HG03460 (cell line): Measurements from ENCODE around the gene CYRIA.

Experiments used
- ATAC-seq: cut with Tn5 transposase; IDR thresholded peaks from one replicate; pipeline ENCODE4 v1.9.1; 2021; ENCODE audit not compliant: unreplicated experiment

The CYRIA gene

GRCh38 chr2:16652296-16653082 lies 13.1 kb downstream of the CYRIA start:
- ATAC-seq, result no peak

GRCh38 chr2:16650287-16651249 lies 15.1 kb downstream of the CYRIA start:
- ATAC-seq, result no peak

GRCh38 chr2:16649353-16650286 lies 16.0 kb downstream of the CYRIA start:
- no peak for ATAC-seq

GRCh38 chr2:16647992-16648617 lies 17.5 kb downstream of the CYRIA start:
- no peak for ATAC-seq

- no peak for ATAC-seq
Measured at GRCh38 chr2:16645775-16646559, 19.7 kb downstream of the CYRIA start.

- no peak for ATAC-seq
Measured at GRCh38 chr2:16645088-16645487, 20.5 kb downstream of the CYRIA start.

- no peak for ATAC-seq
Measured at GRCh38 chr2:16644221-16644925, 21.3 kb downstream of the CYRIA start.

- ATAC-seq, result no peak
Measured at GRCh38 chr2:16643099-16643498, 22.5 kb downstream of the CYRIA start.

- no peak for ATAC-seq
Measured at GRCh38 chr2:16642088-16642487, 23.5 kb downstream of the CYRIA start.

GRCh38 chr2:16641509-16641908 lies 24.1 kb downstream of the CYRIA start:
- no peak for ATAC-seq

- ATAC-seq, result no peak
Measured at GRCh38 chr2:16640867-16641266, 24.8 kb downstream of the CYRIA start.

- no peak for ATAC-seq
Measured at GRCh38 chr2:16640001-16640700, 25.5 kb downstream of the CYRIA start.

- no peak for ATAC-seq
Measured at GRCh38 chr2:16639431-16639830, 26.2 kb downstream of the CYRIA start.

GRCh38 chr2:16638946-16639345 lies 26.7 kb downstream of the CYRIA start:
- ATAC-seq, result no peak

GRCh38 chr2:16637304-16637703 lies 28.3 kb downstream of the CYRIA start:
- ATAC-seq, result no peak

- ATAC-seq, result no peak
Measured at GRCh38 chr2:16635791-16636699, 29.6 kb downstream of the CYRIA start.
